Measurements from ENCODE around the gene WDR18.
A peak's percentile ranks its signal among the peaks of the same experiment; 100 is the strongest.

The WDR18 gene

DNA sequence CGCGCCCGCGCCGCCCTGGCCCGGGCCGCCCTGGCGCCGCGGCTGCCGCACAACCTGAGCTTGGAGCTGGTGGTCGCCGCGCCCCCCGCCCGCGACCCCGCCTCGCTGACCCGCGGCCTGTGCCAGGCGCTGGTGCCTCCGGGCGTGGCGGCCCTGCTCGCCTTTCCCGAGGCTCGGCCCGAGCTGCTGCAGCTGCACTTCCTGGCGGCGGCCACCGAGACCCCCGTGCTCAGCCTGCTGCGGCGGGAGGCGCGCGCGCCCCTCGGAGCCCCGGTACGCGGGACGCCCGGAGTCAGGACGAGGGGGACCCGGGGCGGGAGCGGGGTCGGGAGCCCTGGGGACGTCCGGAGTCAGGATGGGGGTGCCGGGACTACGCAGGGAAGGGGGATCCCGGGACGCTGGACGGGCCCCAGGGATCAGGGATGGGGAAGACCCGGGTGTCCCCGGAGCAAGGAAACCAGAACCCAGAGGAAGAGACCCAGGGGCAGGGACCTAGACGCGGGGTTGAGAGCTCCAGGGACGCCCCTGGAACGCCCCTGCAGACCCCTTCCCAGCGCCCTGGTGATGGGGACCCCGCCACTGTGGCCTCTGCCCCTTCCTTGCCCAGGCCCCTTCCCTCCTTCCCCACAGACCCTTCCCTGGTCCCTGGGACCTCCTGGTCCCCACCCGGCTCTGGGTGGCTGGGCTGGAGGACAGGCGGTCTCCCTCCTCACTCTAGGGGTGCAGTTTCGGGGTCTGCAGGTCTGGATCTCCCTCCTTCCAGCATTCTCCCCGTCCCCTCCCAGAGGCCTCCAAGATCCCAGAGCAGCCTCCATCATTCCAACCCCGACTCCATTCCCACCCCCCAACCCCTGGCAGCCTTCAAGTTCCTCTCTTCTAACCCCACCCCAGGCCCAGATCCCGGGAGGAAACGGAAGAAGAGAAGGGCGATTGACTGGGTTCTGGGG lies 16.7 kb downstream of the WDR18 start:
- DNase-seq, result no peak
- TF ChIP-seq, protein P1, sequence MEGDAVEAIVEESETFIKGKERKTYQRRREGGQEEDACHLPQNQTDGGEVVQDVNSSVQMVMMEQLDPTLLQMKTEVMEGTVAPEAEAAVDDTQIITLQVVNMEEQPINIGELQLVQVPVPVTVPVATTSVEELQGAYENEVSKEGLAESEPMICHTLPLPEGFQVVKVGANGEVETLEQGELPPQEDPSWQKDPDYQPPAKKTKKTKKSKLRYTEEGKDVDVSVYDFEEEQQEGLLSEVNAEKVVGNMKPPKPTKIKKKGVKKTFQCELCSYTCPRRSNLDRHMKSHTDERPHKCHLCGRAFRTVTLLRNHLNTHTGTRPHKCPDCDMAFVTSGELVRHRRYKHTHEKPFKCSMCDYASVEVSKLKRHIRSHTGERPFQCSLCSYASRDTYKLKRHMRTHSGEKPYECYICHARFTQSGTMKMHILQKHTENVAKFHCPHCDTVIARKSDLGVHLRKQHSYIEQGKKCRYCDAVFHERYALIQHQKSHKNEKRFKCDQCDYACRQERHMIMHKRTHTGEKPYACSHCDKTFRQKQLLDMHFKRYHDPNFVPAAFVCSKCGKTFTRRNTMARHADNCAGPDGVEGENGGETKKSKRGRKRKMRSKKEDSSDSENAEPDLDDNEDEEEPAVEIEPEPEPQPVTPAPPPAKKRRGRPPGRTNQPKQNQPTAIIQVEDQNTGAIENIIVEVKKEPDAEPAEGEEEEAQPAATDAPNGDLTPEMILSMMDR (IDR thresholded peaks at IDR 0.05; ENCODE audit: low read depth, low read length), result no peak
- Histone ChIP-seq H3K4me3 (ENCODE audit: low read depth, low read length) (no peak overlapping the region), H3K27me3 (peaks cover 93% of the 10 kb centered on the region), H3K36me3 (no peaks in the 10 kb centered on the region), H3K9me3 (no peaks in the 10 kb centered on the region; the same call in 1 of the 2 replicates), H3K4me1 (peaks cover 6% of the 10 kb centered on the region)

DNA sequence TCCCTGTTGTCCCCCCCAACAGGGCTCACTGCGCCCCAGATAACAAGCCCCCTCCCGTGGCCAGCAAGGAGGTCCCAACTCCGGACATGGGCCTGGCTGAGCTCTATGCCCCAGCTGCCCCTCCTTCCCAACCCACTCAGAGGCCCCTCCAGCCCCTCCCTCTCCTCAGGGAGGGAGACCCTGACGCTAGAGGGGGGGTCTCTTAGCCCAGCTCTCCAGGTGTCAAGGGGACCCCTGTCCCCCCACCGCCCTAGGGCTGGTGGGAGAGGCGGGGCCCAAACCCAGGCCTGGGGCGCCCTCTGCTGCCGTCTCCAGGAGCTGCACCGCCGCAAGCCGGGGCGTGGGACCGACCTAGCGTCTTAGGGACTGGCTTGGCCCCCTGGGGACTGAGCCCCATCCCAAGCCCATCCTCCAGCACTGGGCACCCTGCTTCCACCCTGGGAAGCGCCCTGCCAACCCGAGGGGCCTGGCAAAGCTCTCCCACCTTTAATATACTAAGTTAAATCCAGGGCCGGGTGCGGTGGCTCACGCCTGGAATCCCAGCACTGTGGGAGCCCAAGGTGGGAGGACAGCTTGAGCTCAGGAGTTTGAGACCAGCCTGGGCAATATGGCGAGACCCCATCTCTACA lies 17.5 kb downstream of the WDR18 start:
- Histone ChIP-seq H3K4me1 (no peaks in the 10 kb centered on the region), H3K27me3 (peaks cover 85% of the 10 kb centered on the region), H3K4me3 (ENCODE audit: low read depth, low read length) (no peak overlapping the region), H3K36me3 (no peaks in the 10 kb centered on the region), H3K9me3 (no peaks in the 10 kb centered on the region; the same call in 1 of the 2 replicates)
- DNase-seq, result peak; percentile 66
- TF ChIP-seq, protein P1 (IDR thresholded peaks at IDR 0.05; ENCODE audit: low read depth, low read length), result peak; percentile 79

DNA sequence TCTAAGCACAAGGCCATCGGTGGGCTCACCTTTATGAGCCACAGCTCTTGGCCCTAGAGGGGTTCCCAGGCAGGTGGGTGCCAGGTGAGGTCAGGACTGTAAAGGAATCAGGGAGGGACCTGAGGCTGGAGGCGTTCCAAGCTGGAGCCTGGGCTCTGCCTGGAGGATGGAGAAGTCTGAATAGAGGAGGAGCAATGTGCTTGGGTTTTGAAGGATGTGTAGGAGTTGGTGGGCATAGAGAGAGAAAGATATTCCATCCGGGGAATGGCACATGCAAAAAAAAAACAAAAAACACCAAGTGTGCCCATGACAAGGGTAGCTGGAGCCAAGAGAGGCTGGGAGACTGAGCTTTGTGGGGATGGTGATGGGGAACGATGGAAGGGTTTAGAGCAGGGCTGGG lies 18.5 kb downstream of the WDR18 start:
- TF ChIP-seq, protein P1 (IDR thresholded peaks at IDR 0.05; ENCODE audit: low read depth, low read length), result no peak
- Histone ChIP-seq H3K27me3 (peaks cover 75% of the 10 kb centered on the region), H3K9me3 (no peaks in the 10 kb centered on the region; the same call in 1 of the 2 replicates), H3K4me3 (ENCODE audit: low read depth, low read length) (no peak overlapping the region), H3K4me1 (no peaks in the 10 kb centered on the region), H3K36me3 (no peaks in the 10 kb centered on the region)
- DNase-seq, result no peak

DNA sequence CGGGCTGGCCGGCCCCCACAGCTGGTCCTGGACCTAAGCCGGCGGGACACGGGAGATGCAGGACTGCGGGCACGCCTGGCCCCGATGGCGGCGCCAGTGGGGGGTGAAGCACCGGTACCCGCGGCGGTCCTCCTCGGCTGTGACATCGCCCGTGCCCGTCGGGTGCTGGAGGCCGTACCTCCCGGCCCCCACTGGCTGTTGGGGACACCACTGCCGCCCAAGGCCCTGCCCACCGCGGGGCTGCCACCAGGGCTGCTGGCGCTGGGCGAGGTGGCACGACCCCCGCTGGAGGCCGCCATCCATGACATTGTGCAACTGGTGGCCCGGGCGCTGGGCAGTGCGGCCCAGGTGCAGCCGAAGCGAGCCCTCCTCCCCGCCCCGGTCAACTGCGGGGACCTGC lies 19.1 kb downstream of the WDR18 start:
- Histone ChIP-seq H3K4me3 (ENCODE audit: low read depth, low read length) (no peak overlapping the region), H3K27me3 (peaks cover 68% of the 10 kb centered on the region), H3K4me1 (no peaks in the 10 kb centered on the region), H3K36me3 (no peaks in the 10 kb centered on the region), H3K9me3 (no peaks in the 10 kb centered on the region; the same call in 1 of the 2 replicates)
- DNase-seq, result no peak
- TF ChIP-seq, protein P1 (IDR thresholded peaks at IDR 0.05; ENCODE audit: low read depth, low read length), result no peak

DNA sequence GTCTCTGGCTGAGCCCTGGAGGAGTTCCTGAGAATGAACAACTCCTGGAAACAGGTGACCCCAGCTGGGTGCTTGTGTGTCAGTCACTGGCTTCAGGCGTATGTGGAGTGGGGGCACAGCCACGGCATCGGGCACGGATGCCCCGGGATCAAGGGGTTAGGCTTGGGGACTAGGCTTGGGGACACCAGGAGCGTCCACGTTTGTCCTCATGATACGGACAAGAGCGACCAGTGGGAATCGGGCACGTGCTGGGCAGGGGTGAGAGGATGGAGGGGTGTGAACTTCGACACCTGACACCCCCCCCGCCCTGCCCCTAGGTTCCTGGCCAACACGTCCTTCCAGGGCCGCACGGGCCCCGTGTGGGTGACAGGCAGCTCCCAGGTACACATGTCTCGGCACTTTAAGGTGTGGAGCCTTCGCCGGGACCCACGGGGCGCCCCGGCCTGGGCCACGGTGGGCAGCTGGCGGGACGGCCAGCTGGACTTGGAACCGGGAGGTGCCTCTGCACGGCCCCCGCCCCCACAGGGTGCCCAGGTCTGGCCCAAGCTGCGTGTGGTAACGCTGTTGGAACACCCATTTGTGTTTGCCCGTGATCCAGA lies 20.2 kb downstream of the WDR18 start:
- Histone ChIP-seq H3K27me3 (peaks cover 58% of the 10 kb centered on the region), H3K4me3 (ENCODE audit: low read depth, low read length) (no peak overlapping the region), H3K9me3 (no peaks in the 10 kb centered on the region; the same call in 1 of the 2 replicates), H3K4me1 (no peaks in the 10 kb centered on the region), H3K36me3 (no peaks in the 10 kb centered on the region)
- TF ChIP-seq, protein P1 (IDR thresholded peaks at IDR 0.05; ENCODE audit: low read depth, low read length), result no peak
- no peak for DNase-seq
